NCI-H82 (cell line): ENCODE results near the gene VPS4B.
"Not testable (repeated sequence)": the region's sequence is repeated elsewhere in the genome, so short reads cannot be mapped to it uniquely, and the experiment has no call there.

ENCODE experiments used
- DNase-seq: peaks from one replicate; lab custom pipeline; 2025; lab: John Stamatoyannopoulos, UW

Gene VPS4B

GRCh38 chr18:63367053-63367953, 55.0 kb downstream of the VPS4B start, which contains the start of gene KDSR:
TSS of gene KDSR (minus strand) at chr18:63367206. CDS start at chr18:63367118, 88 bp downstream.
- peak; percentile 98 for DNase-seq

- peak; percentile 49 for DNase-seq
Measured at GRCh38 chr18:63366213-63367052, 55.8 kb downstream of the VPS4B start.

GRCh38 chr18:63365876-63366212, 56.4 kb downstream of the VPS4B start:
- peak; percentile 48 for DNase-seq

DNA sequence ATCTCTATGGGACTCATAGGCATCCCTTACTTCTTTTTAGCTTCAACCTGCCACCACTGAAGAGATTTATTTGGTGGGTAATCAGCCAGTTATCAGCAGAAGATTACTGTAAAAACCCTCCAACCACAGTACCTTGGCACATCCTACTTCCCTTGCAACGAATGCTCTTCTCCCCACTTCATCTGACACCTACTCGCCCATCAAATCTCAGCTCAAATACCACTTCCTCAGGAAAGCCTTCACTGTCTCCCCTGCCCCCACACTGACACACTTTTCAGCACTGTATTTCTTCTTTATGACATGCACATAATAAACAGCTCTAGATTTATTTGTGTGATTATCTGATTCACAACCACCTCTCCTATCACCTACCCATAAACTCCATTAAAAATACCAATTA, 58.3 kb downstream of the VPS4B start:
- DNase-seq, result no peak

GRCh38 chr18:63363420-63363819, 58.9 kb downstream of the VPS4B start:
- not testable (repeated sequence) for DNase-seq

GRCh38 chr18:63356272-63356896, 65.9 kb downstream of the VPS4B start:
- DNase-seq, result no peak

- DNase-seq, result no peak
Measured at GRCh38 chr18:63350230-63350629, 72.0 kb downstream of the VPS4B start.

- DNase-seq, result no peak
Measured at GRCh38 chr18:63348508-63349136, 73.7 kb downstream of the VPS4B start.

- DNase-seq, result no peak
Measured at GRCh38 chr18:63346480-63347183, 75.6 kb downstream of the VPS4B start.

DNA sequence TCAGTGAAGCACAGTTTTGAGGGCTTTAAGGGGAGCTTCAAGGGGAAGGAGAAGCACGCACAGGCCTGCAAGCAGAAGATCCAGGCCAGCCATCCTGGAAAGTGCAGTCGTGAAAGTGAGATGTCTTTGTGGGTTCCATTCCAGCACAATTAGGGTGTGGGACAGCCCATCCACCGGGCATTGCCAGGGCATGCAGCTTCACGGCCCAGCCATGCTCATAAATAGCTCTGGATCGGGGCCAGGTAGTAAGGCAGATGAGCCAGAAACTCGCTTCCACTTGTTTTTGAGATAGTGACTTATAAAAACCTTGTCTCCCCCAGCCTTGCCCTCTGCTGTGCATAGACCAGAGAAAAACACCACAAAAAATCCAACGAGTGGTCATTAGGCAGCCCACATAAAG, 76.2 kb downstream of the VPS4B start:
- no peak for DNase-seq

DNA sequence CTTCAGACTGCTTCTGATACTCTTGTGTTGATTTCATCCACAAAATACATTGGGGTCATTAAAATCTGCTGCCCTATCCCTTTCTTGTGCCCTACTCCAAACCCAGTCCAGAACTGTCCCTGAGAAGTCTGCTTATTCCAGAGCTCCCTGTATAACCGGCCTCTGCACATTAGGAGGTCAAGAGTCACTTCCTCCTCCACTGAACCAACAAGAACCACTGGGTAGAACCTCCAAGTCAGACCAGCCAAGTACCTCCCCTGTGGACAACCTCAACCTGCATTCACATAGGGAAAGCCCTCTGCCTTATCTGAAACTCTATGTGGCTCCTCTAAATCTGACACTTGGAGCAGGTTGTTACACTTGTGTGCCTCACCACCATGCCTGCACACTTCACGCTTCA, 77.4 kb downstream of the VPS4B start:
- no peak for DNase-seq

- DNase-seq, result no peak
Measured at GRCh38 chr18:63344263-63344662, 78.0 kb downstream of the VPS4B start.

DNA sequence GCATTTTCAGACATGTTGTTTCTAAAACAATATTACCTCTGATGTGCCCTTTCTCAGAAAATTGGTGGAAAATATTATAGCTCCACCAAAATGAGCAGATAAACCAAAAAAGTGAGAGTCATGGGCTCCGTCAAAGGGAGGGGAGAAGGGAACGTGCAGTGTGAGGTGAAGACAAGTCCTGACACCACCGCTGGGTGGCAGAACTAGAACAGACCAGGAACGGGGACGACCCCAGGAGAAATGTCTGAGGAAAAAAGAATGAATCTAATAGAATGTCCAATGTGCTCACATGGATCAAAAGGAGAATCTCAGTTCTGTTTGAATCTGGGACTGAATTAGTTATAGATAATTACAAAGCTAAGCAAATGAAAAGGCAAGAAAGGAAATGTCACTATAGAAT, 80.1 kb downstream of the VPS4B start:
- DNase-seq, result no peak

- peak; percentile 69 for DNase-seq
Measured at GRCh38 chr18:63339920-63340484, 82.3 kb downstream of the VPS4B start.
